GM23338 (cell line): ENCODE data around the gene PPP1R9A. TPM values are rescaled to one million over a fixed set of nuclear protein-coding genes. Genes with fewer than 3 reads are reported as not detected.
A peak's percentile ranks its signal among the peaks of the same experiment; 100 is the strongest.

Experiments used
- ATAC-seq: fragments of 200-7000 bp; cut with Tn5 transposase; 3 replicates; pipeline ENCODE4 v1.9.1; 2020
- DNase-seq: peaks from one replicate; pipeline ENCODE4 v3.0.0-alpha.2; 2015; ENCODE audit warnings: low spot score
- H2AFZ ChIP-seq: fragments of 200-600 bp; sonication (generic); 2 replicates; pipeline ENCODE4 v1.8.0; 2016; ENCODE audit warnings: antibody characterized with exemption, mild to moderate bottlenecking, moderate library complexity
- H3F3A ChIP-seq: fragments of 200-600 bp; sonication (generic); replicated peaks from 2 replicates; pipeline ENCODE4 v1.8.0; 2017; ENCODE audit warnings: antibody characterized with exemption, mixed run types, low read depth
- H3K27ac ChIP-seq: fragments of 200-600 bp; sonication (generic); 2 replicates; pipeline ENCODE4 v1.6.1; 2016; ENCODE audit warnings: low read depth
- H3K27me3 ChIP-seq: fragments of 200-600 bp; sonication (generic); 2 replicates; pipeline ENCODE4 v1.8.0; 2016; ENCODE audit warnings: mild to moderate bottlenecking, mixed run types, moderate library complexity; ENCODE audit not compliant: insufficient read depth
- H3K36me3 ChIP-seq: fragments of 200-600 bp; sonication (generic); 2 replicates; pipeline ENCODE4 v1.8.0; 2016; ENCODE audit warnings: mild to moderate bottlenecking; ENCODE audit not compliant: insufficient read depth
- H3K4me1 ChIP-seq: fragments of 200-600 bp; sonication (generic); 2 replicates; pipeline ENCODE4 v1.8.0; 2016; ENCODE audit warnings: mild to moderate bottlenecking, moderate library complexity; ENCODE audit not compliant: insufficient read depth
- H3K4me2 ChIP-seq: fragments of 200-600 bp; sonication (generic); 2 replicates; pipeline ENCODE4 v1.7.1; 2017; ENCODE audit warnings: mixed run types
- H3K4me3 ChIP-seq: fragments of 200-600 bp; sonication (generic); 2 replicates; pipeline ENCODE4 v1.6.1; 2016; ENCODE audit warnings: mixed run types
- H3K79me2 ChIP-seq: fragments of 200-600 bp; sonication (generic); replicated peaks from 2 replicates; pipeline ENCODE4 v1.8.0; 2017; ENCODE audit warnings: mild to moderate bottlenecking; ENCODE audit not compliant: insufficient read depth
- H3K9me2 ChIP-seq: fragments of 200-600 bp; sonication (generic); 2 replicates; pipeline ENCODE4 v1.8.0; 2017; ENCODE audit not compliant: insufficient read depth
- H4K20me1 ChIP-seq: fragments of 200-600 bp; sonication (generic); replicated peaks from 2 replicates; pipeline ENCODE4 v1.8.0; 2017; ENCODE audit warnings: mild to moderate bottlenecking; ENCODE audit not compliant: insufficient read depth
- H3K27ac Mint-ChIP-seq: 2 replicates; pipeline ENCODE4 v1.8.0; 2020; ENCODE audit warnings: inconsistent platforms, mild to moderate bottlenecking, moderate library complexity, mixed read lengths
- H3K27me3 Mint-ChIP-seq: 3 replicates; pipeline ENCODE4 v1.8.0; 2022; ENCODE audit warnings: low read depth, mild to moderate bottlenecking, moderate library complexity, mixed read lengths, inconsistent platforms; ENCODE audit not compliant: insufficient read depth, poor library complexity
- H3K36me3 Mint-ChIP-seq: 3 replicates; pipeline ENCODE4 v1.8.0; 2021; ENCODE audit warnings: low read depth, mild to moderate bottlenecking, inconsistent platforms, moderate library complexity, mixed read lengths
- H3K4me1 Mint-ChIP-seq: 3 replicates; pipeline ENCODE4 v1.8.0; 2020; ENCODE audit warnings: mild to moderate bottlenecking, inconsistent platforms, mixed read lengths
- H3K4me3 Mint-ChIP-seq: 3 replicates; pipeline ENCODE4 v1.8.0; 2021; ENCODE audit warnings: moderate library complexity, mild to moderate bottlenecking, inconsistent platforms, mixed read lengths
- H3K9me3 Mint-ChIP-seq: 3 replicates; pipeline ENCODE4 v1.8.0; 2020; ENCODE audit warnings: moderate library complexity, mild to moderate bottlenecking, inconsistent platforms, mixed read lengths
- CREB1 ChIP-seq: fragments of 250-450 bp; sonication (Bioruptor Pico); IDR thresholded peaks from 2 replicates; pipeline ENCODE4 v1.5.0; 2020; ENCODE audit warnings: low read depth, mild to moderate bottlenecking, moderate library complexity
- EZH2 ChIP-seq: fragments of 200-600 bp; sonication (generic); IDR thresholded peaks from one replicate; pipeline ENCODE4 v1.8.0; 2017; ENCODE audit warnings: antibody characterized with exemption, mild to moderate bottlenecking, low read depth; ENCODE audit not compliant: unreplicated experiment
- EZH2phosphoT487 ChIP-seq: fragments of 200-600 bp; sonication (generic); IDR thresholded peaks from one replicate; pipeline ENCODE4 v1.8.1; 2018; ENCODE audit warnings: antibody characterized with exemption; ENCODE audit not compliant: unreplicated experiment
- JUNB ChIP-seq: IDR thresholded peaks from one replicate; pipeline ENCODE4 v1.6.1; 2016; ENCODE audit warnings: antibody characterized with exemption; ENCODE audit not compliant: unreplicated experiment
- NANOG ChIP-seq: IDR thresholded peaks from 2 replicates; pipeline ENCODE4 v1.6.1; 2016; ENCODE audit warnings: antibody characterized with exemption, borderline replicate concordance
- POLR2AphosphoS5 ChIP-seq: IDR thresholded peaks from 2 replicates; pipeline ENCODE4 v1.6.1; 2016; ENCODE audit warnings: antibody characterized with exemption, low read depth
- STAT1 ChIP-seq: IDR thresholded peaks from one replicate; pipeline ENCODE4 v1.6.1; 2016; ENCODE audit warnings: antibody characterized with exemption; ENCODE audit not compliant: unreplicated experiment
- ZNF114 ChIP-seq: fragments of 250-450 bp; sonication (Bioruptor Pico); IDR thresholded peaks from 2 replicates; pipeline ENCODE4 v1.5.0; 2020; ENCODE audit warnings: mild to moderate bottlenecking, moderate library complexity
- ZNF331 ChIP-seq: fragments of 250-450 bp; sonication (Bioruptor Pico); IDR thresholded peaks from 2 replicates; pipeline ENCODE4 v1.5.0; 2020; ENCODE audit warnings: low read depth, mild to moderate bottlenecking, moderate library complexity
- polyA plus RNA-seq: library from polyadenylated mRNA; unstranded; fragments of >200 nt; fragmentation: Nextera tagmentation; extraction: Ambion mirVana; gene quantifications from 2 replicates; pipeline ENCODE4 v1.2.1, GENCODE V29; 2016
- total RNA-seq: library from RNA; depleted of rRNA; stranded (reverse); fragments of >200 nt; shearing (Covaris generic); gene quantifications from 2 replicates; pipeline ENCODE4 v1.2.3, GENCODE V29; 2014
- TF ChIP-seq, protein P1 (sequence below): fragments of 250-450 bp; sonication (Bioruptor Pico); IDR thresholded peaks from 2 replicates; pipeline ENCODE4 v1.5.0; 2020; ENCODE audit warnings: mild to moderate bottlenecking, moderate library complexity
- TF ChIP-seq, protein P2 (sequence below), 2 experiments: fragments of 200-600 bp in 1 of 2; sonication (generic) in 1 of 2; conservative IDR thresholded peaks; 2 replicates each; pipeline versions ENCODE4 v1.5.1 to v1.6.1; 2016 to 2017; ENCODE audit warnings: antibody characterized with exemption in 2 of 2, low read depth in 2 of 2, mild to moderate bottlenecking in 2 of 2, moderate library complexity in 1 of 2
- TF ChIP-seq, protein P3 (sequence below): IDR thresholded peaks from one replicate; pipeline ENCODE4 v1.6.1; 2018; ENCODE audit warnings: antibody characterized with exemption; ENCODE audit not compliant: unreplicated experiment
- TF ChIP-seq, protein P4 (sequence below): IDR thresholded peaks from 2 replicates; pipeline ENCODE4 v1.6.1; 2016; ENCODE audit warnings: antibody characterized with exemption

Gene PPP1R9A
- total and polyA plus RNA-seq, 2 experiments from 2014 or later, result 10.6 to 31.8 TPM

DNA sequence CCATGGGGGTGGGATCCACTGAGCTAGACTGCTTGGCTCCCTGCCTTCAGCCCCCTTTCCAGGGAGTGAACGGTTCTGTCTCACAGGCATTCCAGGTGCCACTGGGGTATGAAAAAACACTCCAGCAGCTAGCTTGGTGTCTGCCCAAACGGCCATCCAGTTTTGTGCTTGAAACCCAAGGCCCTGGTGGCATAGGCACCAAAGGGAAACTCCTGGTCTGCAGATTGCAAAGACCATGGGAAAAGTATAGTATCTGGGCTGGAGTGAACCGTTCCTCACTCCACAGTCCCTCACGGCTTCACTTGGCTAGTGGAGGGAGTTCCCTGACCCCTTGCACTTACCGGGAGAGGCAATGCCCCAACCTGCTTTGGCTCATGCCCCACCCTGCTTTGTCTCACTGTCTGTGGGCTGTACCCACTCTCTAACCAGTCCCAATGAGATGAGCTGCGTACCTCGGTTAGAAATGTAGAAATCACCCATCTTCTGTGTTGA lies 62.7 kb downstream of the PPP1R9A start:
- H3K36me3 ChIP-seq, result no peaks in the 10 kb centered on the region
- Mint-ChIP-seq H3K27me3 (no peaks in the 10 kb centered on the region), H3K4me3 (no peak overlapping the region), H3K9me3 (peaks cover 11% of the 10 kb centered on the region; the same call in 2 of the 3 replicates), H3K4me1 (peaks cover 22% of the 10 kb centered on the region), H3K36me3 (peaks cover 11% of the 10 kb centered on the region; the same call in 2 of the 3 replicates), H3K27ac (no peak overlapping the region)
- no peaks in the 10 kb centered on the region for H3K27me3 ChIP-seq
- H2AFZ ChIP-seq, result no peak overlapping the region
- H3K27ac ChIP-seq, result no peak overlapping the region
- TF ChIP-seq, protein P1, sequence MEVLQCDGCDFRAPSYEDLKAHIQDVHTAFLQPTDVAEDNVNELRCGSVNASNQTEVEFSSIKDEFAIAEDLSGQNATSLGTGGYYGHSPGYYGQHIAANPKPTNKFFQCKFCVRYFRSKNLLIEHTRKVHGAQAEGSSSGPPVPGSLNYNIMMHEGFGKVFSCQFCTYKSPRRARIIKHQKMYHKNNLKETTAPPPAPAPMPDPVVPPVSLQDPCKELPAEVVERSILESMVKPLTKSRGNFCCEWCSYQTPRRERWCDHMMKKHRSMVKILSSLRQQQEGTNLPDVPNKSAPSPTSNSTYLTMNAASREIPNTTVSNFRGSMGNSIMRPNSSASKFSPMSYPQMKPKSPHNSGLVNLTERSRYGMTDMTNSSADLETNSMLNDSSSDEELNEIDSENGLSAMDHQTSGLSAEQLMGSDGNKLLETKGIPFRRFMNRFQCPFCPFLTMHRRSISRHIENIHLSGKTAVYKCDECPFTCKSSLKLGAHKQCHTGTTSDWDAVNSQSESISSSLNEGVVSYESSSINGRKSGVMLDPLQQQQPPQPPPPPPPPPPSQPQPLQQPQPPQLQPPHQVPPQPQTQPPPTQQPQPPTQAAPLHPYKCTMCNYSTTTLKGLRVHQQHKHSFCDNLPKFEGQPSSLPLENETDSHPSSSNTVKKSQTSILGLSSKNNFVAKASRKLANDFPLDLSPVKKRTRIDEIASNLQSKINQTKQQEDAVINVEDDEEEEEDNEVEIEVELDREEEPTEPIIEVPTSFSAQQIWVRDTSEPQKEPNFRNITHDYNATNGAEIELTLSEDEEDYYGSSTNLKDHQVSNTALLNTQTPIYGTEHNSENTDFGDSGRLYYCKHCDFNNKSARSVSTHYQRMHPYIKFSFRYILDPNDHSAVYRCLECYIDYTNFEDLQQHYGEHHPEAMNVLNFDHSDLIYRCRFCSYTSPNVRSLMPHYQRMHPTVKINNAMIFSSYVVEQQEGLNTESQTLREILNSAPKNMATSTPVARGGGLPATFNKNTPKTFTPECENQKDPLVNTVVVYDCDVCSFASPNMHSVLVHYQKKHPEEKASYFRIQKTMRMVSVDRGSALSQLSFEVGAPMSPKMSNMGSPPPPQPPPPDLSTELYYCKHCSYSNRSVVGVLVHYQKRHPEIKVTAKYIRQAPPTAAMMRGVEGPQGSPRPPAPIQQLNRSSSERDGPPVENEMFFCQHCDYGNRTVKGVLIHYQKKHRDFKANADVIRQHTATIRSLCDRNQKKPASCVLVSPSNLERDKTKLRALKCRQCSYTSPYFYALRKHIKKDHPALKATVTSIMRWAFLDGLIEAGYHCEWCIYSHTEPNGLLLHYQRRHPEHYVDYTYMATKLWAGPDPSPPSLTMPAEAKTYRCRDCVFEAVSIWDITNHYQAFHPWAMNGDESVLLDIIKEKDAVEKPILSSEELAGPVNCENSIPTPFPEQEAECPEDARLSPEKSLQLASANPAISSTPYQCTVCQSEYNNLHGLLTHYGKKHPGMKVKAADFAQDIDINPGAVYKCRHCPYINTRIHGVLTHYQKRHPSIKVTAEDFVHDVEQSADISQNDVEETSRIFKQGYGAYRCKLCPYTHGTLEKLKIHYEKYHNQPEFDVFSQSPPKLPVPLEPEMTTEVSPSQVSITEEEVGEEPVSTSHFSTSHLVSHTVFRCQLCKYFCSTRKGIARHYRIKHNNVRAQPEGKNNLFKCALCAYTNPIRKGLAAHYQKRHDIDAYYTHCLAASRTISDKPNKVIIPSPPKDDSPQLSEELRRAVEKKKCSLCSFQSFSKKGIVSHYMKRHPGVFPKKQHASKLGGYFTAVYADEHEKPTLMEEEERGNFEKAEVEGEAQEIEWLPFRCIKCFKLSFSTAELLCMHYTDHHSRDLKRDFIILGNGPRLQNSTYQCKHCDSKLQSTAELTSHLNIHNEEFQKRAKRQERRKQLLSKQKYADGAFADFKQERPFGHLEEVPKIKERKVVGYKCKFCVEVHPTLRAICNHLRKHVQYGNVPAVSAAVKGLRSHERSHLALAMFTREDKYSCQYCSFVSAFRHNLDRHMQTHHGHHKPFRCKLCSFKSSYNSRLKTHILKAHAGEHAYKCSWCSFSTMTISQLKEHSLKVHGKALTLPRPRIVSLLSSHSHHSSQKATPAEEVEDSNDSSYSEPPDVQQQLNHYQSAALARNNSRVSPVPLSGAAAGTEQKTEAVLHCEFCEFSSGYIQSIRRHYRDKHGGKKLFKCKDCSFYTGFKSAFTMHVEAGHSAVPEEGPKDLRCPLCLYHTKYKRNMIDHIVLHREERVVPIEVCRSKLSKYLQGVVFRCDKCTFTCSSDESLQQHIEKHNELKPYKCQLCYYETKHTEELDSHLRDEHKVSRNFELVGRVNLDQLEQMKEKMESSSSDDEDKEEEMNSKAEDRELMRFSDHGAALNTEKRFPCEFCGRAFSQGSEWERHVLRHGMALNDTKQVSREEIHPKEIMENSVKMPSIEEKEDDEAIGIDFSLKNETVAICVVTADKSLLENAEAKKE (CRISPR knock-in tag), result no peak
- TF ChIP-seq, protein P2, sequence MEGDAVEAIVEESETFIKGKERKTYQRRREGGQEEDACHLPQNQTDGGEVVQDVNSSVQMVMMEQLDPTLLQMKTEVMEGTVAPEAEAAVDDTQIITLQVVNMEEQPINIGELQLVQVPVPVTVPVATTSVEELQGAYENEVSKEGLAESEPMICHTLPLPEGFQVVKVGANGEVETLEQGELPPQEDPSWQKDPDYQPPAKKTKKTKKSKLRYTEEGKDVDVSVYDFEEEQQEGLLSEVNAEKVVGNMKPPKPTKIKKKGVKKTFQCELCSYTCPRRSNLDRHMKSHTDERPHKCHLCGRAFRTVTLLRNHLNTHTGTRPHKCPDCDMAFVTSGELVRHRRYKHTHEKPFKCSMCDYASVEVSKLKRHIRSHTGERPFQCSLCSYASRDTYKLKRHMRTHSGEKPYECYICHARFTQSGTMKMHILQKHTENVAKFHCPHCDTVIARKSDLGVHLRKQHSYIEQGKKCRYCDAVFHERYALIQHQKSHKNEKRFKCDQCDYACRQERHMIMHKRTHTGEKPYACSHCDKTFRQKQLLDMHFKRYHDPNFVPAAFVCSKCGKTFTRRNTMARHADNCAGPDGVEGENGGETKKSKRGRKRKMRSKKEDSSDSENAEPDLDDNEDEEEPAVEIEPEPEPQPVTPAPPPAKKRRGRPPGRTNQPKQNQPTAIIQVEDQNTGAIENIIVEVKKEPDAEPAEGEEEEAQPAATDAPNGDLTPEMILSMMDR (conservative IDR thresholded peaks at IDR 0.05; ENCODE audit: low read depth in 2 of 2), result no peak
- TF ChIP-seq, protein P3, sequence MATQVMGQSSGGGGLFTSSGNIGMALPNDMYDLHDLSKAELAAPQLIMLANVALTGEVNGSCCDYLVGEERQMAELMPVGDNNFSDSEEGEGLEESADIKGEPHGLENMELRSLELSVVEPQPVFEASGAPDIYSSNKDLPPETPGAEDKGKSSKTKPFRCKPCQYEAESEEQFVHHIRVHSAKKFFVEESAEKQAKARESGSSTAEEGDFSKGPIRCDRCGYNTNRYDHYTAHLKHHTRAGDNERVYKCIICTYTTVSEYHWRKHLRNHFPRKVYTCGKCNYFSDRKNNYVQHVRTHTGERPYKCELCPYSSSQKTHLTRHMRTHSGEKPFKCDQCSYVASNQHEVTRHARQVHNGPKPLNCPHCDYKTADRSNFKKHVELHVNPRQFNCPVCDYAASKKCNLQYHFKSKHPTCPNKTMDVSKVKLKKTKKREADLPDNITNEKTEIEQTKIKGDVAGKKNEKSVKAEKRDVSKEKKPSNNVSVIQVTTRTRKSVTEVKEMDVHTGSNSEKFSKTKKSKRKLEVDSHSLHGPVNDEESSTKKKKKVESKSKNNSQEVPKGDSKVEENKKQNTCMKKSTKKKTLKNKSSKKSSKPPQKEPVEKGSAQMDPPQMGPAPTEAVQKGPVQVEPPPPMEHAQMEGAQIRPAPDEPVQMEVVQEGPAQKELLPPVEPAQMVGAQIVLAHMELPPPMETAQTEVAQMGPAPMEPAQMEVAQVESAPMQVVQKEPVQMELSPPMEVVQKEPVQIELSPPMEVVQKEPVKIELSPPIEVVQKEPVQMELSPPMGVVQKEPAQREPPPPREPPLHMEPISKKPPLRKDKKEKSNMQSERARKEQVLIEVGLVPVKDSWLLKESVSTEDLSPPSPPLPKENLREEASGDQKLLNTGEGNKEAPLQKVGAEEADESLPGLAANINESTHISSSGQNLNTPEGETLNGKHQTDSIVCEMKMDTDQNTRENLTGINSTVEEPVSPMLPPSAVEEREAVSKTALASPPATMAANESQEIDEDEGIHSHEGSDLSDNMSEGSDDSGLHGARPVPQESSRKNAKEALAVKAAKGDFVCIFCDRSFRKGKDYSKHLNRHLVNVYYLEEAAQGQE, result no peak
- TF ChIP-seq STAT1 (no peak), EZH2phosphoT487 (no peak), JUNB (no peak), NANOG (no peak), ZNF331 (CRISPR knock-in tag) (no peak), POLR2AphosphoS5 (no peak), ZNF114 (CRISPR knock-in tag) (no peak), EZH2 (no peak), CREB1 (CRISPR knock-in tag) (no peak)
- TF ChIP-seq, protein P4, sequence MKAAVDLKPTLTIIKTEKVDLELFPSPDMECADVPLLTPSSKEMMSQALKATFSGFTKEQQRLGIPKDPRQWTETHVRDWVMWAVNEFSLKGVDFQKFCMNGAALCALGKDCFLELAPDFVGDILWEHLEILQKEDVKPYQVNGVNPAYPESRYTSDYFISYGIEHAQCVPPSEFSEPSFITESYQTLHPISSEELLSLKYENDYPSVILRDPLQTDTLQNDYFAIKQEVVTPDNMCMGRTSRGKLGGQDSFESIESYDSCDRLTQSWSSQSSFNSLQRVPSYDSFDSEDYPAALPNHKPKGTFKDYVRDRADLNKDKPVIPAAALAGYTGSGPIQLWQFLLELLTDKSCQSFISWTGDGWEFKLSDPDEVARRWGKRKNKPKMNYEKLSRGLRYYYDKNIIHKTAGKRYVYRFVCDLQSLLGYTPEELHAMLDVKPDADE, result no peak
- H4K20me1 ChIP-seq, result no peaks in the 10 kb centered on the region
- ATAC-seq (peak; percentile 17), DNase-seq (no peak)
- no peaks in the 10 kb centered on the region for H3K9me2 ChIP-seq
- H3K4me1 ChIP-seq, result peaks cover 10% of the 10 kb centered on the region
- peaks cover 34% of the 10 kb centered on the region for H3K79me2 ChIP-seq
- no peaks in the 10 kb centered on the region for H3F3A ChIP-seq
- no peak overlapping the region for H3K4me3 ChIP-seq
- no peak overlapping the region for H3K4me2 ChIP-seq
